Osteoblast (primary cell): ENCODE data around the gene CACNA1C. TPM values are rescaled to one million over a fixed set of nuclear protein-coding genes. Genes with fewer than 3 reads are reported as not detected.

ENCODE experiments used
- DNase-seq: peaks from one replicate; pipeline ENCODE4 v3.0.0; 2011; ENCODE audit warnings: low spot score, mixed read lengths; ENCODE audit not compliant: insufficient read length; ENCODE audit errors: missing footprints
- H2AFZ ChIP-seq: 2 replicates; pipeline ENCODE4 v1.6.0; 2011; ENCODE audit warnings: mild to moderate bottlenecking, low read length
- H3K27ac ChIP-seq: 2 replicates; pipeline ENCODE4 v1.5.1; 2011; ENCODE audit warnings: mild to moderate bottlenecking, low read depth, low read length, moderate library complexity
- H3K27me3 ChIP-seq: 2 replicates; pipeline ENCODE4 v1.6.0; 2012; ENCODE audit warnings: mild to moderate bottlenecking, control low read depth, inconsistent platforms, low read length, moderate library complexity; ENCODE audit not compliant: insufficient read depth
- H3K36me3 ChIP-seq: 2 replicates; pipeline ENCODE4 v1.5.1; 2011; ENCODE audit warnings: mild to moderate bottlenecking, low read length, control low read depth, moderate library complexity; ENCODE audit not compliant: insufficient read depth
- H3K4me1 ChIP-seq: 2 replicates; pipeline ENCODE4 v1.5.1; 2011; ENCODE audit warnings: mild to moderate bottlenecking, low read length, control low read depth, moderate library complexity; ENCODE audit not compliant: insufficient read depth
- H3K4me2 ChIP-seq: 2 replicates; pipeline ENCODE4 v1.6.0; 2011; ENCODE audit warnings: mild to moderate bottlenecking, low read length; ENCODE audit not compliant: insufficient read depth
- H3K4me3 ChIP-seq: fragments of 200-600 bp; sonication (generic); 3 replicates; pipeline ENCODE4 v1.5.1; 2012; ENCODE audit warnings: mild to moderate bottlenecking, low read length, inconsistent platforms; ENCODE audit not compliant: insufficient read depth
- H3K79me2 ChIP-seq: 2 replicates; pipeline ENCODE4 v1.6.0; 2012; ENCODE audit warnings: mild to moderate bottlenecking, low read length, control low read depth, inconsistent platforms; ENCODE audit not compliant: insufficient read depth
- H3K9me3 ChIP-seq: 2 replicates; pipeline ENCODE4 v1.5.1; 2011; ENCODE audit warnings: low read depth, low read length, control low read depth
- H4K20me1 ChIP-seq: 2 replicates; pipeline ENCODE4 v1.6.0; 2012; ENCODE audit warnings: mild to moderate bottlenecking, low read length, control low read depth; ENCODE audit not compliant: insufficient read depth
- CTCF ChIP-seq: IDR thresholded peaks from 2 replicates; pipeline ENCODE4 v1.5.1; 2011; ENCODE audit warnings: mild to moderate bottlenecking, low read depth, low read length, moderate library complexity; ENCODE audit errors: extremely low read depth
- total RNA-seq: library from RNA; depleted of rRNA; stranded (reverse); fragments of >200 nt; gene quantifications from 2 replicates; pipeline ENCODE4 v1.2.3, GENCODE V29; 2012

CACNA1C gene
- total RNA-seq, 1 donor, result 19.2 TPM

- H3K27ac ChIP-seq, result peak overlapping the region; percentile 95
- H3K4me3 ChIP-seq, result no peak overlapping the region
- no peaks in the 10 kb centered on the region for H3K27me3 ChIP-seq
- H3K36me3 ChIP-seq, result no peaks in the 10 kb centered on the region
- no peak for DNase-seq
- H2AFZ ChIP-seq, result no peak overlapping the region
- H3K79me2 ChIP-seq, result peaks cover 5% of the 10 kb centered on the region
- no peaks in the 10 kb centered on the region for H4K20me1 ChIP-seq
- H3K4me1 ChIP-seq, result peaks cover 74% of the 10 kb centered on the region
- H3K9me3 ChIP-seq, result no peaks in the 10 kb centered on the region
- TF ChIP-seq CTCF, result no peak
- H3K4me2 ChIP-seq, result no peak overlapping the region
Observed at GRCh38 chr12:2335513-2335912, 282.7 kb downstream of the CACNA1C start.

- no peaks in the 10 kb centered on the region for H3K36me3 ChIP-seq
- peaks cover 5% of the 10 kb centered on the region for H3K79me2 ChIP-seq
- H3K27ac ChIP-seq, result peak overlapping the region; percentile 95
- no peak for DNase-seq
- H3K4me2 ChIP-seq, result peak overlapping the region; percentile 46
- no peaks in the 10 kb centered on the region for H4K20me1 ChIP-seq
- peaks cover 75% of the 10 kb centered on the region for H3K4me1 ChIP-seq
- H3K27me3 ChIP-seq, result no peaks in the 10 kb centered on the region
- no peak for TF ChIP-seq CTCF
- no peaks in the 10 kb centered on the region for H3K9me3 ChIP-seq
- H2AFZ ChIP-seq, result no peak overlapping the region
- H3K4me3 ChIP-seq, result no peak overlapping the region
Observed at GRCh38 chr12:2335916-2336315, 283.1 kb downstream of the CACNA1C start.

- no peaks in the 10 kb centered on the region for H4K20me1 ChIP-seq
- no peaks in the 10 kb centered on the region for H3K36me3 ChIP-seq
- no peaks in the 10 kb centered on the region for H3K27me3 ChIP-seq
- H3K4me1 ChIP-seq, result peaks cover 79% of the 10 kb centered on the region
- TF ChIP-seq CTCF, result no peak
- peak overlapping the region; percentile 23 for H3K4me3 ChIP-seq
- H2AFZ ChIP-seq, result no peak overlapping the region
- peak; percentile 80 for DNase-seq
- H3K4me2 ChIP-seq, result peak overlapping the region; percentile 57
- H3K9me3 ChIP-seq, result no peaks in the 10 kb centered on the region
- H3K27ac ChIP-seq, result peak overlapping the region; percentile 95
- H3K79me2 ChIP-seq, result peaks cover 5% of the 10 kb centered on the region
Observed at GRCh38 chr12:2336409-2336829, 283.6 kb downstream of the CACNA1C start.

GRCh38 chr12:2337031-2338010, 284.5 kb downstream of the CACNA1C start:
- H3K4me2 ChIP-seq, result peak overlapping the region; percentile 57

More at GRCh38 chr12:2337031-2338010, 284.5 kb downstream of the CACNA1C start:
- no peaks in the 10 kb centered on the region for H3K36me3 ChIP-seq
- no peak for DNase-seq
- no peaks in the 10 kb centered on the region for H4K20me1 ChIP-seq
- no peak for TF ChIP-seq CTCF
- H2AFZ ChIP-seq, result no peak overlapping the region
- no peaks in the 10 kb centered on the region for H3K27me3 ChIP-seq
- peaks cover 83% of the 10 kb centered on the region for H3K4me1 ChIP-seq
- no peaks in the 10 kb centered on the region for H3K9me3 ChIP-seq
- peaks cover 5% of the 10 kb centered on the region for H3K79me2 ChIP-seq
- H3K4me3 ChIP-seq, result no peak overlapping the region
- H3K27ac ChIP-seq, result peak overlapping the region; percentile 95
